ENCODE data around the gene BBS4.
"Not testable (repeated sequence)": the region's sequence is repeated elsewhere in the genome, so short reads cannot be mapped to it uniquely, and the experiment has no call there.

Gene BBS4

DNA sequence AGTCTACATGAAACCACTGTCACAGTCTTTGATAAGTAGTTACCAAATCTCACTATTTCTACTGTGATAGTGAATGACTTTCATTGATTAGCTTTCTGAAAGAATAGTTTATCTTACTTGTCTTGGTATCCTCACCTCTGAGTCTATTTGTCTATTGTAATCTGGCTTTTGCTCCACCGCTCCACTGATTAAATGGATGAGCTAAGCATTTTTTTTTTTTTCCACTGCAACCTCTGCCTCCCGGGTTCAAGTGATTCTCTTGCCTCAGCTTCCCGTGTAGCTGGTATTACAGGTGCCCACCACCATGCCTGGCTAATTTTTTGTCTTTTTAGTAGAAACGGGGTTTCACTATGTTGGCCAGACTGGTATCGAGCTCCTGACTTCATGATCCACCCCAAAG, 12.9 kb downstream of the BBS4 start:
- H3K4me3 ChIP-seq (ENCODE audit: insufficient read depth, low read depth, low read length, poor library complexity, severe bottlenecking), result no peak overlapping the region
- H3K36me3 ChIP-seq (ENCODE audit: control insufficient read depth, insufficient read depth, low read length), result no peaks in the 10 kb centered on the region
- no peaks in the 10 kb centered on the region for H3K9me3 ChIP-seq (ENCODE audit: control insufficient read depth, low read length)
- H3K27ac ChIP-seq (ENCODE audit: insufficient read depth, low read length, poor library complexity, severe bottlenecking), result no peak overlapping the region
- DNase-seq, result no peak
- H3K27me3 ChIP-seq (replicated peaks; ENCODE audit: control insufficient read depth, insufficient read depth, low read length, poor library complexity, severe bottlenecking), result no peaks in the 10 kb centered on the region
- H3K4me1 ChIP-seq (ENCODE audit: control insufficient read depth, insufficient read depth, low read length, poor library complexity, severe bottlenecking), result no peaks in the 10 kb centered on the region

GRCh38 chr15:72700076-72700475, 14.1 kb downstream of the BBS4 start:
- Histone ChIP-seq H3K9me3 (ENCODE audit: control insufficient read depth, low read length) (no peaks in the 10 kb centered on the region), H3K27ac (ENCODE audit: insufficient read depth, low read length, poor library complexity, severe bottlenecking) (no peak overlapping the region), H3K27me3 (replicated peaks; ENCODE audit: control insufficient read depth, insufficient read depth, low read length, poor library complexity, severe bottlenecking) (no peaks in the 10 kb centered on the region), H3K4me3 (ENCODE audit: insufficient read depth, low read depth, low read length, poor library complexity, severe bottlenecking) (no peak overlapping the region), H3K36me3 (ENCODE audit: control insufficient read depth, insufficient read depth, low read length) (no peaks in the 10 kb centered on the region), H3K4me1 (ENCODE audit: control insufficient read depth, insufficient read depth, low read length, poor library complexity, severe bottlenecking) (no peaks in the 10 kb centered on the region)
- no peak for DNase-seq

GRCh38 chr15:72706266-72706665, 20.3 kb downstream of the BBS4 start:
- no peak for DNase-seq
- H3K27me3 ChIP-seq (replicated peaks; ENCODE audit: control insufficient read depth, insufficient read depth, low read length, poor library complexity, severe bottlenecking), result no peaks in the 10 kb centered on the region
- no peaks in the 10 kb centered on the region for H3K9me3 ChIP-seq (ENCODE audit: control insufficient read depth, low read length)
- H3K36me3 ChIP-seq (ENCODE audit: control insufficient read depth, insufficient read depth, low read length), result no peaks in the 10 kb centered on the region
- no peak overlapping the region for H3K27ac ChIP-seq (ENCODE audit: insufficient read depth, low read length, poor library complexity, severe bottlenecking)
- H3K4me1 ChIP-seq (ENCODE audit: control insufficient read depth, insufficient read depth, low read length, poor library complexity, severe bottlenecking), result no peaks in the 10 kb centered on the region
- no peak overlapping the region for H3K4me3 ChIP-seq (ENCODE audit: insufficient read depth, low read depth, low read length, poor library complexity, severe bottlenecking)

- H3K36me3 ChIP-seq (ENCODE audit: control insufficient read depth, insufficient read depth, low read length); H3K4me3 ChIP-seq (ENCODE audit: insufficient read depth, low read depth, low read length, poor library complexity, severe bottlenecking); H3K27me3 ChIP-seq (replicated peaks; ENCODE audit: control insufficient read depth, insufficient read depth, low read length, poor library complexity, severe bottlenecking); DNase-seq; H3K27ac ChIP-seq (ENCODE audit: insufficient read depth, low read length, poor library complexity, severe bottlenecking); H3K9me3 ChIP-seq (ENCODE audit: control insufficient read depth, low read length); H3K4me1 ChIP-seq (ENCODE audit: control insufficient read depth, insufficient read depth, low read length, poor library complexity, severe bottlenecking): not testable (repeated sequence)
Measured at GRCh38 chr15:72708551-72709303, 22.7 kb downstream of the BBS4 start.

DNA sequence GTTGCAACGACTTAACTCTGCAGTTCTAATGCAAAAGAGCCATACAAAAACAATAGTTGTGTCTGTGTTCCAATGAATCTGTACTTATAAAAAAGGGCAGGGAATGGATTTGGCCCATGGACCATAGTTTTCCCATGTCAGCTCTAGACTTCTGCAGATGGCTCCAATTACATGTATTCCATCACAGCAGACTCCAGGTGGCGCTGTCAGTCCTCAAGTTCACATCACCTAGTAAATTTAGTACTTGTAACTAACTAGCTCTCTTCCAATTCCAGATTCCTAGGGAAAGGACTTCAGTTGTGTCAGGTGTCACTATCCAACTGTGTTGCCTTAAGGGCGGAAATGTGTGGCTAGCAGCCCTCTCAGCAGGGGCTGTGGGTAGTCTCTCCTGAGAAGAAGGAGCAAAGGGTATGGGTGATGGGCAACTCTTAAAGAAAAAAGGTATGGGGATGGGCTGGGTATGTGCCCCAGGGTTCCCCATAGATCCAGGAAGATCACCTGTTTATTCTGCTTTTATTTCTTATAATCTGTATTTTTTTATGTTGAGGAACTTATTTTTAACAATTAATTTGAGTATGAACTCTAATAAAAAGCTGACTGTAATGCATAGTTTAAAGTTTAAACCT, 36.2 kb downstream of the BBS4 start:
- Histone ChIP-seq H3K27ac (ENCODE audit: insufficient read depth, low read length, poor library complexity, severe bottlenecking) (no peak overlapping the region), H3K4me3 (ENCODE audit: insufficient read depth, low read depth, low read length, poor library complexity, severe bottlenecking) (no peak overlapping the region), H3K4me1 (ENCODE audit: control insufficient read depth, insufficient read depth, low read length, poor library complexity, severe bottlenecking) (no peaks in the 10 kb centered on the region), H3K36me3 (ENCODE audit: control insufficient read depth, insufficient read depth, low read length) (peaks cover 3% of the 10 kb centered on the region), H3K27me3 (replicated peaks; ENCODE audit: control insufficient read depth, insufficient read depth, low read length, poor library complexity, severe bottlenecking) (no peaks in the 10 kb centered on the region), H3K9me3 (ENCODE audit: control insufficient read depth, low read length) (no peaks in the 10 kb centered on the region)
- DNase-seq, result peak; percentile 24 to 54 (median 31)

GRCh38 chr15:72724028-72724427, 38.0 kb downstream of the BBS4 start:
- Histone ChIP-seq H3K27ac (ENCODE audit: insufficient read depth, low read length, poor library complexity, severe bottlenecking) (no peak overlapping the region), H3K27me3 (replicated peaks; ENCODE audit: control insufficient read depth, insufficient read depth, low read length, poor library complexity, severe bottlenecking) (no peaks in the 10 kb centered on the region), H3K9me3 (ENCODE audit: control insufficient read depth, low read length) (no peaks in the 10 kb centered on the region), H3K36me3 (ENCODE audit: control insufficient read depth, insufficient read depth, low read length) (no peaks in the 10 kb centered on the region), H3K4me3 (ENCODE audit: insufficient read depth, low read depth, low read length, poor library complexity, severe bottlenecking) (no peak overlapping the region), H3K4me1 (ENCODE audit: control insufficient read depth, insufficient read depth, low read length, poor library complexity, severe bottlenecking) (no peaks in the 10 kb centered on the region)
- DNase-seq, result no peak

- Histone ChIP-seq H3K27ac (ENCODE audit: insufficient read depth, low read length, poor library complexity, severe bottlenecking) (no peak overlapping the region), H3K4me3 (ENCODE audit: insufficient read depth, low read depth, low read length, poor library complexity, severe bottlenecking) (no peak overlapping the region), H3K9me3 (ENCODE audit: control insufficient read depth, low read length) (no peaks in the 10 kb centered on the region), H3K4me1 (ENCODE audit: control insufficient read depth, insufficient read depth, low read length, poor library complexity, severe bottlenecking) (no peaks in the 10 kb centered on the region), H3K27me3 (replicated peaks; ENCODE audit: control insufficient read depth, insufficient read depth, low read length, poor library complexity, severe bottlenecking) (no peaks in the 10 kb centered on the region), H3K36me3 (ENCODE audit: control insufficient read depth, insufficient read depth, low read length) (no peaks in the 10 kb centered on the region)
- DNase-seq, result no peak
Measured at GRCh38 chr15:72725446-72725845, 39.4 kb downstream of the BBS4 start.

GRCh38 chr15:72725851-72726250, 39.8 kb downstream of the BBS4 start:
- H3K27ac ChIP-seq (ENCODE audit: insufficient read depth, low read length, poor library complexity, severe bottlenecking); H3K4me1 ChIP-seq (ENCODE audit: control insufficient read depth, insufficient read depth, low read length, poor library complexity, severe bottlenecking); DNase-seq; H3K27me3 ChIP-seq (replicated peaks; ENCODE audit: control insufficient read depth, insufficient read depth, low read length, poor library complexity, severe bottlenecking); H3K9me3 ChIP-seq (ENCODE audit: control insufficient read depth, low read length); H3K4me3 ChIP-seq (ENCODE audit: insufficient read depth, low read depth, low read length, poor library complexity, severe bottlenecking); H3K36me3 ChIP-seq (ENCODE audit: control insufficient read depth, insufficient read depth, low read length): not testable (repeated sequence)

DNA sequence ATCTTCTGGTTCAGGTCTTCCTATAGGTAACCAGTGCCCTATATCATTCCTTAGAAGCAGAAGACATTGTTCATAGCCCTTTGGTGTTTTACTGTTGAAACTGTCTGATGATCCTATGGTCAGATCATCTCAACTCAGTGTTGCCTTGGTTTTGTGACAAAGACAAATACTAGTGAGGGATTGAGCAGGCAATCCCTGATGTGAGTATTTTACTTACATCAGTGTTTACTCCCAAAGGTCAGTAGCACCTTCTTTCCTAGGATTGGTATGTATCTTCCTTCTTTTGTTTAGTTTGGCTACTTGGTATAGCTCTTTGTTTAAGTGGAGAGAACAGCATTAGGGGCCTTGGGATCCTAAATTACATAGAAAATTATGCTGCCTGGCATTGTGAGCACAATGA, 41.1 kb downstream of the BBS4 start:
- Histone ChIP-seq H3K4me3 (ENCODE audit: insufficient read depth, low read depth, low read length, poor library complexity, severe bottlenecking) (no peak overlapping the region), H3K27me3 (replicated peaks; ENCODE audit: control insufficient read depth, insufficient read depth, low read length, poor library complexity, severe bottlenecking) (no peaks in the 10 kb centered on the region), H3K4me1 (ENCODE audit: control insufficient read depth, insufficient read depth, low read length, poor library complexity, severe bottlenecking) (no peaks in the 10 kb centered on the region), H3K27ac (ENCODE audit: insufficient read depth, low read length, poor library complexity, severe bottlenecking) (no peak overlapping the region), H3K36me3 (ENCODE audit: control insufficient read depth, insufficient read depth, low read length) (peaks cover 10% of the 10 kb centered on the region), H3K9me3 (ENCODE audit: control insufficient read depth, low read length) (no peaks in the 10 kb centered on the region)
- DNase-seq, result no peak

DNA sequence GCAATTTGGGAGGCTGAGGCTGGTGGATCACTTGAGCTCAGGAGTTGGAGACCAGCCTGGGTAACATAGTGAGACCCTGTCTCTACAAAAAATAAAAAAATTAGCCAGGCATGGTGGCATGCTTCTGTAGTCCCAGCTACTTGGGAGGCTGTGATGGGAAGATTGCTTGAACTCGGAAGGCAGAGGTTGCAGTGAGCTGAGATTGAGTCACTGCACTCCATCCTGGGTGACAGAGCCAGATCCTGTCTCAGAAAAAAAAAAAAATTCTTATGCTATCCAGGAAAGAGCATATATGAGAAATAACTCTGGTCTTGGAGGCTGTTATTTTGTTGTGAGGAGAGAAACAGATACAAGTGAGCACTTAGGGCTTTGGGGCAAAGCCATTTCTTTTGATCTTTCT, 42.2 kb downstream of the BBS4 start:
- H3K4me1 ChIP-seq (ENCODE audit: control insufficient read depth, insufficient read depth, low read length, poor library complexity, severe bottlenecking); H3K4me3 ChIP-seq (ENCODE audit: insufficient read depth, low read depth, low read length, poor library complexity, severe bottlenecking); H3K27ac ChIP-seq (ENCODE audit: insufficient read depth, low read length, poor library complexity, severe bottlenecking); DNase-seq; H3K27me3 ChIP-seq (replicated peaks; ENCODE audit: control insufficient read depth, insufficient read depth, low read length, poor library complexity, severe bottlenecking); H3K9me3 ChIP-seq (ENCODE audit: control insufficient read depth, low read length): not testable (repeated sequence)
- H3K36me3 ChIP-seq (ENCODE audit: control insufficient read depth, insufficient read depth, low read length), result peaks cover 10% of the 10 kb centered on the region

All from effector memory CD4-positive, alpha-beta T cell (primary cell).